IPS DF 6.9 (cell line): Measurements from ENCODE around the gene TMBIM4.

Experiments
- DNase-seq: peaks from one replicate; pipeline ENCODE4 v3.0.0-alpha.2; 2013; ENCODE audit warnings: low read depth, low spot score
- H3K27ac ChIP-seq: one replicate; pipeline ENCODE4 v1.5.1; 2013; ENCODE audit warnings: low read length, control low read depth
- H3K27me3 ChIP-seq: 2 replicates; pipeline ENCODE4 v1.6.1; 2013; ENCODE audit warnings: mild to moderate bottlenecking, low read length; ENCODE audit not compliant: control insufficient read depth, insufficient read depth
- H3K36me3 ChIP-seq: 2 replicates; pipeline ENCODE4 v1.6.1; 2013; ENCODE audit warnings: low read length; ENCODE audit not compliant: control insufficient read depth, insufficient read depth
- H3K4me1 ChIP-seq: 2 replicates; pipeline ENCODE4 v1.6.1; 2013; ENCODE audit warnings: low read length; ENCODE audit not compliant: control insufficient read depth, insufficient read depth
- H3K4me3 ChIP-seq: 2 replicates; pipeline ENCODE4 v1.5.1; 2013; ENCODE audit warnings: mild to moderate bottlenecking, low read length
- H3K9me3 ChIP-seq: 2 replicates; pipeline ENCODE4 v1.6.1; 2013; ENCODE audit warnings: low read length, inconsistent platforms; ENCODE audit not compliant: control insufficient read depth, insufficient read depth
- WGBS: extraction: QIAGEN DNeasy Blood & Tissue Kit; methylation state at CpG from one replicate; pipeline ENCODE4 v1.1.7; 2013; ENCODE audit warnings: mixed read lengths, missing lambda C conversion rate; ENCODE audit not compliant: insufficient read length, insufficient coverage; 5-methylcytosine and 5-hydroxymethylcytosine counted together

TMBIM4 gene

DNA sequence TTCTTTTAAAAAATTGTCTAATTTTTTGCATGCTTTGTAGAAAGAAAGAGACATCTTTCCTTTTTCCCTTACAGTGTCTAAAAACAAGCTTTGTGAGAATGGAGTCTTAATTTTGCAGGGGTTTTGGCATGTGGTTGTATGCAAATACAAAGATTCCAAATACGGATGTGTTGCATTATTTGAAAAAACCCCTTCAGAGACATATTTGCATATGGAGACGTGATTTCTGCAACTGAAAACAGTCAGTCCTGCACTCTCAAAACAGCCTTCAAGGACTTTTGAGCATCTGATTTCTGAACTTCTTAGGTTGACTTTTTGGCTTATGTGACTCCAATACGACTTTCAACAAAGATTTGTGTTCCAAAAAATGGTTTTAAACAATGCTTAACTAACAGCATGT is 27.0 kb upstream of the TMBIM4 start:
- H3K9me3 ChIP-seq = no peaks in the 10 kb centered on the region
- no peaks in the 10 kb centered on the region for H3K27me3 ChIP-seq
- H3K4me3 ChIP-seq = no peak overlapping the region
- no peaks in the 10 kb centered on the region; the same call in 1 of the 2 replicates for H3K4me1 ChIP-seq
- no CpG with 5 or more reads among the region's 3 CpGs for WGBS
- no peaks in the 10 kb centered on the region for H3K36me3 ChIP-seq
- no peak for DNase-seq
- H3K27ac ChIP-seq = no peak overlapping the region

DNA sequence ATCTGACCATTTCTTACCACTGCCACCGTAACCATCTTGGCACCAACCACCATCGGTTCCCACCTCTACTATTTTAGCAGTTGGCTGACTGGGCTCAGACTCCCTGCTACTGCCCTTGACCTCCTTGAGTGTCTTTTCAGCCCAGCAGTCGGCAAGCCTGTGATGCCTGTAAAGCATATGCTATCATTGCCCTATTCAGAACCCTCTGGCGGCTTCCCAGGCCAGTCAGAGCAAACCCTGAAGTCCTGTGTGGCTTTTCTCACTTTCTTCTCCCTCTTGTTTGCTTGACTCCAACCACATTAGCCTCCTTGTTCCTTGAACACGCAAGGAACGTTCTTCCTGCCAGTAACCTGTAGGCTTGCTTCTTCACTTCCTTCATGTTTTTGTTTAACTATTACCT is 25.4 kb upstream of the TMBIM4 start:
- Histone ChIP-seq H3K4me3 (no peak overlapping the region), H3K27ac (no peak overlapping the region), H3K9me3 (no peaks in the 10 kb centered on the region), H3K4me1 (no peaks in the 10 kb centered on the region; the same call in 1 of the 2 replicates), H3K36me3 (no peaks in the 10 kb centered on the region), H3K27me3 (no peaks in the 10 kb centered on the region)
- no CpG with 5 or more reads among the region's 6 CpGs for WGBS
- DNase-seq = no peak

DNA sequence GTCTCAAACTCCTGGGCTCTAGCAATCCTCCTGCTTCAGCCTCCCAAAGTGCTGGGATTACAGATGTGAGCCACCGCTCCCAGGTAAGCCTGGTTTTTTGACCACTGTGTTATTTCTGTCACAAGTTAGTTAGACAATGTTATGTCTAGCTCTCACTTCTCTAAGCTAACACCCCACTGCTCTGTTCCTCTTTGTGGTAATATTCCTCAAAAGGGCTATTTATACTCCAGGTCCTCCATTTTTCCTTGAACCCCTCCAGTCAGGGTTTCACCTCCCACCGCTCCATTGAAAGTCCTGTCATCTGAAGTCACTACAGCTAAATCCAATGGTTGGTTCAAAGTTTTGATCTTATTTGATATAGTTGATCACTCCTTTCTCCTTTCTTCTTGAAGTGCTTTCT is 24.3 kb upstream of the TMBIM4 start:
- WGBS = no CpG with 5 or more reads among the region's 2 CpGs
- no peak for DNase-seq
- Histone ChIP-seq H3K27ac (no peak overlapping the region), H3K9me3 (no peaks in the 10 kb centered on the region), H3K36me3 (no peaks in the 10 kb centered on the region), H3K4me1 (no peaks in the 10 kb centered on the region; the same call in 1 of the 2 replicates), H3K27me3 (peaks cover 3% of the 10 kb centered on the region; the same call in 1 of the 2 replicates), H3K4me3 (no peak overlapping the region)

DNA sequence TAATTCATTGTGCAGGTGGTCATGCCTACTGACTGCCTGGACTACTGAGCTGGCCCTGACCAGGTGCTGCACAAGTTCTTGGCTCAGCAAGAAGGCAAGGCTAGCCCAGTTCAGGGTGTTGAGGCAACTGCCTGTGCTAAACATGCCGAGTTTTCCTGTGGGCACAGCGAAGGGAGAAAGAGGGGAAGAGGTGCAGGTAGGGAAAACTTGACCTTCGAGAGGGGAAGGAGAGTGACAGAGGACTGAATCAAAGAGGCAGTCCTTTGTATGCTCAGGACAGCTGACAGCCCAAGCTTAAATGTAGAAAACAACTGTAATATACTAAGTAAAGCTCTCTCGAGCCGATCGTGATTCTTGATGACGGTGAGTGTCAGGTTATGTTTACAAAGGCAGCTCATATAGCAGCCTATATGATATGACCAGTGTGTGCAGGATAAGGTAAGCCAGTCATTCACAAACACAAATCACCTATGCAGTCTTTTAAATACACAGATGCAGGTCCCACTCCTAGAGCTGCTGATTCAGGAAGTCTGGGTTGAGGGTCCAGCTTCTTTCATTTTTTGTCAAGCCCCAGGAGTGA is 21.8 kb upstream of the TMBIM4 start:
- Histone ChIP-seq H3K4me1 (peaks cover 2% of the 10 kb centered on the region; the same call in 1 of the 2 replicates), H3K9me3 (no peaks in the 10 kb centered on the region), H3K27me3 (peaks cover 14% of the 10 kb centered on the region), H3K27ac (no peak overlapping the region), H3K36me3 (no peaks in the 10 kb centered on the region), H3K4me3 (no peak overlapping the region)
- DNase-seq = no peak
- no CpG with 5 or more reads among the region's 7 CpGs for WGBS

DNA sequence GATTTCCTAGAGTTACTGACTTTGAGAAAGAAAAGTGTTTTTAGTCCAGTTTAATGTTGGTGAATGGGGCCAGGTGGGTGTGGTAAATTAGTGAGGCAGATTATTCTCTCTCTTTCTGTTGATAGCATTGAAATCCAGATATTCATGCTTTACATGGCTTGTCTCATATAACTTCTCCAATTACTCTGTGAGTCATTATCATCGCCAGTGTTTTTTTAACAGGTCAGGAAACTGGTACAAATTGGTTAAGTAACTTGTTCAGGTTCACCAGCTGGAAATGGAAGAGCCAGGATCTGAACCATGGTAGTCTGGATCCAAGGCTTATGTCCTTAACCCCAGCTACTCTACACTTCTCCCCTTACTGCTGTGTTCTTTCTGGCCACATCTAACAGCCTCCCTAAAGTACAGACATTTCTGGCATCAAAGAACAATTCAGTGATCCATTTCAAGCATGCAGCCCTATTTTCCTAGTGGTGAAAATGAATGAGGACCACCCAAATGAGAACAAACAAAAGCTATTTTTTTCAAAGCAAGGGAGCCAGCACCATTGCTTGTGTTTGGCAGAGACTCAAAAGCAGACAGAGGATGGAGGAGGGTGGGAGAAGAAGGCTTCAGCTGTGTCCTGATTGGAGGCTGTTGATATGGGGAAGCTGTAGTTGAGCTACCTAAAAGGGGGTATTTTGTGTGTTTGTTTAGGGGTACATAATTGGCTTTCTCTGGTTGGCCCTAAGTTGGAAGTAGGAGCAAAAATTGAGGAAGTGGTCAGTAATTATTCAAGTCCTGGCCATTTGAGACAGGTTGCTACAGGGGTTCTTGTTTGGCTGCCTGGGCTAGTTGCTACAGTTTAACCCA is 20.9 kb upstream of the TMBIM4 start:
- no CpG with 5 or more reads among the region's 1 CpG for WGBS
- Histone ChIP-seq H3K4me1 (peaks cover 2% of the 10 kb centered on the region; the same call in 1 of the 2 replicates), H3K36me3 (no peaks in the 10 kb centered on the region), H3K4me3 (no peak overlapping the region), H3K9me3 (no peaks in the 10 kb centered on the region), H3K27me3 (peaks cover 14% of the 10 kb centered on the region), H3K27ac (no peak overlapping the region)
- DNase-seq = no peak

DNA sequence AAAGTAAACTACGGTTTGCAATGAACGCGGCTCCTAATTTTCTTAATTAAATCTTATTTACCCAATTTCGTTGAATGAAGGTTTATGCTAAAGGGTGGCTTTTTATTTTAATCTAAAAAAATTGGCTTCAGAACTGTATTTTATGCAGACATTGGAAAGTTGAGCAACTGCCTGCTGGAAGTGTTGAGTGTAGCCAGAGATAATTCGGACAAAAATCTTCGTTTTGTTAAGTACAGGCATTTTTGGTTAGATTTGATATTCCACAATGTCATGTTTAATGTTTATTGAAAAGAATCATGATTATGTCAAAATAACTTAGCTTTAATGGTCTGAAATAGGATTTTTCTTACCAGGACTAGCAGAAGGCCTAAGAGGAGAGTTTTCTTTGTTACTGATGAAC is 20.1 kb upstream of the TMBIM4 start:
- Histone ChIP-seq H3K4me1 (peaks cover 2% of the 10 kb centered on the region; the same call in 1 of the 2 replicates), H3K27ac (no peak overlapping the region), H3K27me3 (peaks cover 14% of the 10 kb centered on the region), H3K9me3 (no peaks in the 10 kb centered on the region), H3K4me3 (no peak overlapping the region), H3K36me3 (no peaks in the 10 kb centered on the region)
- WGBS = no CpG with 5 or more reads among the region's 6 CpGs
- DNase-seq = no peak

DNA sequence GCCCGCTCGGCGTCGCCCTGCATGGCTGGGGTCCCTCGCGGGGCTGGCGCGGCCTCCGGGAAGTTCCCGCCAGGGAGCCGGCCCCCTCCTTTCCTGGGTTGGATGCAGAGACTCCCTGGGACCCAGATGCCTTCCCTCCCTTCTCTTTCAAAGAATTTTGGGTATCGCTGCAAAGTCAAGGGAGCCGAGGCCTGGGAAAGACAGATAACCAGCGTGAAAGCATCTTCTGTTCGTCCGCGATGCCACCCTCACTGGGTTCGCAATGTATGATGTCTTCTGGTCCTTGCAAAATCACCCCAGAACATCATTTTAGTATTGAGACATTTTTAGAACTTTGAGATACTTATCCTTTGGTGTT is 19.7 kb upstream of the TMBIM4 start:
- Histone ChIP-seq H3K27me3 (peaks cover 14% of the 10 kb centered on the region), H3K36me3 (no peaks in the 10 kb centered on the region), H3K9me3 (no peaks in the 10 kb centered on the region), H3K27ac (no peak overlapping the region), H3K4me1 (peaks cover 2% of the 10 kb centered on the region; the same call in 1 of the 2 replicates), H3K4me3 (peak overlapping the region; percentile 73)
- DNase-seq = no peak
- WGBS = no CpG with 5 or more reads among the region's 18 CpGs

DNA sequence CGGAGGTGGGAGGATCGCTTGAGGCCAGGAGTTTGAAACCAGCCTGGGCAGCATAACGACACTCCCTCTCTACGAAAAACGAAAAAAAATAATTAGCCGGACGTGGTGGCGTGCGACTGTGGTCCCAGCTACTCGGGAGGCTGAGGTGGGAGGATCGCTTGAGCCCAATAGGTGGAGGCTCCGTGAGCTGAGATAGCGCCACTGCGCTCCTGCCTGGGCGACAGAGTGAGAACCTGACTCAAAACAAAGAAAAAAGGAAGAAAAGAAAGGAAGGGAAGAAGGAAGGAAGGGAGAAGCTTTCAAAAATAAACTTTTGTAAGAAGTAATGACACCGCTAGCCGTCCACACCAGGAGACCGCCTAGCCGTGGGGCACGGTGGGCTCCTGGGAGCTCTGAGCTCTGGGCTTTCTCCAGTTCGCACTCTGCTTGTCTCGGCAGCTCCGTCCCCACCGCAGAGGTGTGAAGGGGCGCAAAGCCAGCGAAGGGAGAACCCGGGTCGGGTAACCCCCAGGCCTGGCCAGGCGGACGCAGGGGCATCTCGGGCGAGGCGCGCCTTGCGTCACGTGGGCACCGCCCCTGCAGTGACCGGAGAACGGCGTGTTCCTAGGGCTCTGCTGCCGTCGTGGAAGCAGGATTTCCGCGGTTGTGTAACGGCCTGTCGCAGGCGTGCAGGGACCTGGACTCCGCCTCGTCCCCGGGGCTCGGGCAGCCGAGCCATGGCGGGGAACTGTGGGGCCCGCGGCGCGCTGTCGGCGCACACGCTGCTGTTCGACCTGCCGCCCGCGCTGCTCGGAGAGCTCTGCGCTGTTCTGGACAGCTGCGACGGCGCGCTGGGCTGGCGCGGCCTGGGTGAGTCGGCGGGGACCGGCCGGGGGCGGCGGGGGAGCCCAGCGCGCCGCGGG is 19.0 kb upstream of the TMBIM4 start, which contains the start of gene IRAK3:
TSS of gene IRAK3 (plus strand) at position 631 of the 902 bp plus-strand sequence. CDS start at position 717, 86 bp downstream.
- WGBS = no CpG with 5 or more reads among the region's 82 CpGs
- Histone ChIP-seq H3K9me3 (no peaks in the 10 kb centered on the region), H3K27ac (no peak within 1 kb of the TSS), H3K36me3 (no peaks in the 10 kb centered on the region), H3K27me3 (peaks cover 14% of the 10 kb centered on the region), H3K4me3 (peak within 1 kb of the TSS; percentile 73), H3K4me1 (peaks cover 2% of the 10 kb centered on the region; the same call in 1 of the 2 replicates)
- peak; percentile 9 for DNase-seq

DNA sequence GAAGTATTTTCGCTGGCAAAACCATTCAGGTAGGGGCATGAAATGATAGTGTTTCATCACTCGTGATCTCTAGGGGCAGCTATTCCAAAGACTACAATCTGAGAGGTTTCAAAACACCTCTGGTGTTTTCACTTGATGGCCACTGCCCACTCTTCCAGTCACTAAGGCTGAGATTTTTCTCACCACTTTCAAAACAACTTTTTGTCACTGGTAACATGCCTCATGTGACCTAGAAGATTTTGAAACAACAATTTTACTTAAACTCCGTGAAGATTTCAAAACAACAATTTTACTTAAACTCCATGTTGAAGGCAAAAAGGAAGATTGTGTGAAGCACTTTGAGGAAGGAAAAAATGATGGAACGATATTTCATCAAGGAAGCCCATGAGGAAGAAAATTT is 18.0 kb upstream of the TMBIM4 start:
- no peaks in the 10 kb centered on the region for H3K9me3 ChIP-seq
- H3K4me3 ChIP-seq = no peak overlapping the region
- DNase-seq = no peak
- peaks cover 14% of the 10 kb centered on the region for H3K27me3 ChIP-seq
- no peak overlapping the region for H3K27ac ChIP-seq
- no peaks in the 10 kb centered on the region for H3K36me3 ChIP-seq
- no CpG with 5 or more reads among the region's 4 CpGs for WGBS
- H3K4me1 ChIP-seq = peaks cover 2% of the 10 kb centered on the region; the same call in 1 of the 2 replicates

DNA sequence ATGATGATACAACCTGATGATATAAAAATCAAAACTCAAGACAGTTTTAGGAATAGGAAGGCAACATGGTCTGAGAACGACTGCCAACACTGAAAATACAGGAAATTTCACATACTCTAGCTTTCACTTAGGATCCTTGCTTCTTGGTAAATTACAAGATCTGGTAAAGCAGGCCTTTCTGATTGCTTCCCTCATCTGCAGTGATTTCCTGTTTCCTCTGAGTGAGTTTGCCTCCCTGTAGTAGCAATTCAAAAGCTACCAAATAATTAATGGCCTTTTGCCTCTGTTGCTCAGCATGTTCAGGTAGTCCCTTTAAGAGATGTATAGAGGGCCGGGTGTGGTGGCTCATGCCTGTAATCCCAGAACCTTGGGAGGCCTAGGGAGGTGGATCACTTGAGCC is 17.2 kb upstream of the TMBIM4 start:
- H3K36me3 ChIP-seq = no peaks in the 10 kb centered on the region
- no peaks in the 10 kb centered on the region for H3K9me3 ChIP-seq
- DNase-seq = no peak
- H3K4me3 ChIP-seq = no peak overlapping the region
- H3K27ac ChIP-seq = no peak overlapping the region
- peaks cover 2% of the 10 kb centered on the region; the same call in 1 of the 2 replicates for H3K4me1 ChIP-seq
- H3K27me3 ChIP-seq = peaks cover 14% of the 10 kb centered on the region
- no CpG with 5 or more reads among the region's 2 CpGs for WGBS
